Activated effector memory CD4-positive, alpha-beta T cell treated with Interleukin-2 at 50 U/mL for 16 hours (primary cell): ENCODE results near the gene ARPC5L.
A peak's percentile ranks its signal among the peaks of the same experiment; 100 is the strongest.
"Not testable (repeated sequence)": the region's sequence is repeated elsewhere in the genome, so short reads cannot be mapped to it uniquely, and the experiment has no call there.

Source experiments
- DNase-seq: peaks from one replicate; pipeline ENCODE4 v3.0.0-alpha.2; 2020

ARPC5L gene

GRCh38 chr9:124841075-124841821, 20.7 kb upstream of the ARPC5L start:
- DNase-seq, result no peak

GRCh38 chr9:124843456-124844034, 18.4 kb upstream of the ARPC5L start:
- DNase-seq, result no peak

- no peak for DNase-seq
Observed at GRCh38 chr9:124844291-124844690, 17.6 kb upstream of the ARPC5L start.

- not testable (repeated sequence) for DNase-seq
Observed at GRCh38 chr9:124846467-124846866, 15.5 kb upstream of the ARPC5L start.

GRCh38 chr9:124846969-124847368, 15.0 kb upstream of the ARPC5L start:
- DNase-seq, result no peak

GRCh38 chr9:124849801-124850200, 12.1 kb upstream of the ARPC5L start:
- DNase-seq, result no peak

GRCh38 chr9:124852121-124852828, 9.7 kb upstream of the ARPC5L start:
- DNase-seq, result no peak

- peak; percentile 67 for DNase-seq
Observed at GRCh38 chr9:124852829-124853531, 8.9 kb upstream of the ARPC5L start, which contains the start of gene WDR38. Gene WDR38 (plus strand): TSS chr9:124853460. CDS start chr9:124853532, 72 bp downstream.

GRCh38 chr9:124853605-124854143, 8.3 kb upstream of the ARPC5L start:
- no peak for DNase-seq

- DNase-seq, result no peak
Observed at GRCh38 chr9:124854161-124854560, 7.8 kb upstream of the ARPC5L start.

GRCh38 chr9:124854822-124855221, 7.1 kb upstream of the ARPC5L start:
- DNase-seq, result no peak

- no peak for DNase-seq
Observed at GRCh38 chr9:124855566-124855943, 6.4 kb upstream of the ARPC5L start.

- DNase-seq, result no peak
Observed at GRCh38 chr9:124855944-124856765, 5.8 kb upstream of the ARPC5L start.

GRCh38 chr9:124857533-124858162, 4.3 kb upstream of the ARPC5L start:
- no peak for DNase-seq

- no peak for DNase-seq
Observed at GRCh38 chr9:124858330-124859046, 3.4 kb upstream of the ARPC5L start.

- DNase-seq, result no peak
Observed at GRCh38 chr9:124859803-124860581, 1.9 kb upstream of the ARPC5L start.

- DNase-seq, result no peak
Observed at GRCh38 chr9:124860582-124861341, 1.2 kb upstream of the ARPC5L start.

- DNase-seq, result no peak
Observed at GRCh38 chr9:124863371-124863871, 1.5 kb downstream of the ARPC5L start.
